ENCODE results near the gene SPDEF. TPM values are rescaled to one million over a fixed set of nuclear protein-coding genes. Genes with fewer than 3 reads are reported as not detected.

The SPDEF gene
- polyA plus RNA-seq, 1 donor (not counting 4 experiments of a cell fraction or from before 2014, with no cell fraction given) = 0.03 TPM

GRCh38 chr6:34568341-34569201 lies 12.4 kb upstream of the SPDEF start:
- Histone ChIP-seq H3K4me1 (ENCODE audit: control insufficient read depth, extremely low read depth, insufficient read depth, low read length) (no peaks in the 10 kb centered on the region), H3K9ac (ENCODE audit: control insufficient read depth, extremely low read depth, insufficient read depth, low read length) (no peak overlapping the region), H3K27ac (ENCODE audit: control insufficient read depth, insufficient read depth, low read length) (no peak overlapping the region), H2AFZ (ENCODE audit: control insufficient read depth, low read length) (no peak overlapping the region), H3K36me3 (ENCODE audit: control insufficient read depth in 2 of 2, extremely low read depth in 1 of 2, insufficient read depth in 2 of 2, low read length in 2 of 2) (no peaks in the 10 kb centered on the region), H3K4me3 (ENCODE audit: control insufficient read depth in 2 of 3, extremely low read depth in 1 of 3, insufficient read depth in 2 of 3, low read depth in 1 of 3, low read length in 3 of 3) (no peak overlapping the region), H4K20me1 (ENCODE audit: control insufficient read depth, extremely low read depth, insufficient read depth, low read length) (no peaks in the 10 kb centered on the region), H3K9me3 (ENCODE audit: control insufficient read depth, low read depth, low read length) (no peaks in the 10 kb centered on the region), H3K79me2 (ENCODE audit: control insufficient read depth, insufficient read depth, low read length) (no peaks in the 10 kb centered on the region), H3K9me1 (ENCODE audit: control insufficient read depth, extremely low read depth, insufficient read depth, low read length) (no peaks in the 10 kb centered on the region), H3K27me3 (ENCODE audit: control insufficient read depth, extremely low read depth, insufficient read depth, low read length) (peaks cover 16% of the 10 kb centered on the region), H3K4me2 (ENCODE audit: control insufficient read depth, extremely low read depth, insufficient read depth, low read depth, low read length) (no peak overlapping the region)
- no peak for DNase-seq (ENCODE audit: low read depth, low spot score)
- no peak for FAIRE-seq
- dilution Hi-C loops (cut with MboI; ENCODE audit: extremely low pct_ligation_motif_present, low sequenced_read_pairs) = no loop called here
- no peak for TF ChIP-seq EZH2 (IDR thresholded peaks at IDR 0.05; ENCODE audit: low read length)
- TF ChIP-seq, protein P1, sequence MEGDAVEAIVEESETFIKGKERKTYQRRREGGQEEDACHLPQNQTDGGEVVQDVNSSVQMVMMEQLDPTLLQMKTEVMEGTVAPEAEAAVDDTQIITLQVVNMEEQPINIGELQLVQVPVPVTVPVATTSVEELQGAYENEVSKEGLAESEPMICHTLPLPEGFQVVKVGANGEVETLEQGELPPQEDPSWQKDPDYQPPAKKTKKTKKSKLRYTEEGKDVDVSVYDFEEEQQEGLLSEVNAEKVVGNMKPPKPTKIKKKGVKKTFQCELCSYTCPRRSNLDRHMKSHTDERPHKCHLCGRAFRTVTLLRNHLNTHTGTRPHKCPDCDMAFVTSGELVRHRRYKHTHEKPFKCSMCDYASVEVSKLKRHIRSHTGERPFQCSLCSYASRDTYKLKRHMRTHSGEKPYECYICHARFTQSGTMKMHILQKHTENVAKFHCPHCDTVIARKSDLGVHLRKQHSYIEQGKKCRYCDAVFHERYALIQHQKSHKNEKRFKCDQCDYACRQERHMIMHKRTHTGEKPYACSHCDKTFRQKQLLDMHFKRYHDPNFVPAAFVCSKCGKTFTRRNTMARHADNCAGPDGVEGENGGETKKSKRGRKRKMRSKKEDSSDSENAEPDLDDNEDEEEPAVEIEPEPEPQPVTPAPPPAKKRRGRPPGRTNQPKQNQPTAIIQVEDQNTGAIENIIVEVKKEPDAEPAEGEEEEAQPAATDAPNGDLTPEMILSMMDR (optimal IDR thresholded peaks at IDR 0.05 in 1 of 3, IDR thresholded peaks at IDR 0.05 in 1 of 3, conservative IDR thresholded peaks at IDR 0.05 in 1 of 3; ENCODE audit: extremely low read depth in 1 of 3, insufficient read depth in 2 of 3, low read length in 3 of 3) = no peak

GRCh38 chr6:34566830-34567546 lies 10.9 kb upstream of the SPDEF start:
- Histone ChIP-seq H3K9me1 (ENCODE audit: control insufficient read depth, extremely low read depth, insufficient read depth, low read length) (no peaks in the 10 kb centered on the region), H3K79me2 (ENCODE audit: control insufficient read depth, insufficient read depth, low read length) (no peaks in the 10 kb centered on the region), H3K36me3 (ENCODE audit: control insufficient read depth in 2 of 2, extremely low read depth in 1 of 2, insufficient read depth in 2 of 2, low read length in 2 of 2) (no peaks in the 10 kb centered on the region), H3K4me2 (ENCODE audit: control insufficient read depth, extremely low read depth, insufficient read depth, low read depth, low read length) (no peak overlapping the region), H3K27ac (ENCODE audit: control insufficient read depth, insufficient read depth, low read length) (no peak overlapping the region), H2AFZ (ENCODE audit: control insufficient read depth, low read length) (no peak overlapping the region), H3K4me3 (ENCODE audit: control insufficient read depth in 2 of 3, extremely low read depth in 1 of 3, insufficient read depth in 2 of 3, low read depth in 1 of 3, low read length in 3 of 3) (no peak overlapping the region), H3K9ac (ENCODE audit: control insufficient read depth, extremely low read depth, insufficient read depth, low read length) (no peak overlapping the region), H3K9me3 (ENCODE audit: control insufficient read depth, low read depth, low read length) (no peaks in the 10 kb centered on the region), H3K4me1 (ENCODE audit: control insufficient read depth, extremely low read depth, insufficient read depth, low read length) (no peaks in the 10 kb centered on the region), H4K20me1 (ENCODE audit: control insufficient read depth, extremely low read depth, insufficient read depth, low read length) (no peaks in the 10 kb centered on the region), H3K27me3 (ENCODE audit: control insufficient read depth, extremely low read depth, insufficient read depth, low read length) (peaks cover 16% of the 10 kb centered on the region)
- dilution Hi-C loops (cut with MboI; ENCODE audit: extremely low pct_ligation_motif_present, low sequenced_read_pairs) = no loop called here
- DNase-seq (ENCODE audit: low read depth, low spot score) (no peak), FAIRE-seq (no peak)
- TF ChIP-seq EZH2 (IDR thresholded peaks at IDR 0.05; ENCODE audit: low read length) = no peak
